Left kidney (tissue), 2 donors: Measurements from ENCODE around the gene NWD2. TPM values are rescaled to one million over a fixed set of nuclear protein-coding genes. Genes with fewer than 3 reads are reported as not detected.

Experiments
- DNase-seq: peaks from one replicate; pipeline ENCODE4 v3.0.0-alpha.2; 2013
- polyA plus RNA-seq: library from polyadenylated mRNA; unstranded; fragments of 120-200 nt; gene quantifications from one replicate; pipeline ENCODE4 v1.2.1, GENCODE V29; 2013; ENCODE audit not compliant: insufficient read length

The NWD2 gene
- polyA plus RNA-seq, 1 donor: 0.23 TPM

DNA sequence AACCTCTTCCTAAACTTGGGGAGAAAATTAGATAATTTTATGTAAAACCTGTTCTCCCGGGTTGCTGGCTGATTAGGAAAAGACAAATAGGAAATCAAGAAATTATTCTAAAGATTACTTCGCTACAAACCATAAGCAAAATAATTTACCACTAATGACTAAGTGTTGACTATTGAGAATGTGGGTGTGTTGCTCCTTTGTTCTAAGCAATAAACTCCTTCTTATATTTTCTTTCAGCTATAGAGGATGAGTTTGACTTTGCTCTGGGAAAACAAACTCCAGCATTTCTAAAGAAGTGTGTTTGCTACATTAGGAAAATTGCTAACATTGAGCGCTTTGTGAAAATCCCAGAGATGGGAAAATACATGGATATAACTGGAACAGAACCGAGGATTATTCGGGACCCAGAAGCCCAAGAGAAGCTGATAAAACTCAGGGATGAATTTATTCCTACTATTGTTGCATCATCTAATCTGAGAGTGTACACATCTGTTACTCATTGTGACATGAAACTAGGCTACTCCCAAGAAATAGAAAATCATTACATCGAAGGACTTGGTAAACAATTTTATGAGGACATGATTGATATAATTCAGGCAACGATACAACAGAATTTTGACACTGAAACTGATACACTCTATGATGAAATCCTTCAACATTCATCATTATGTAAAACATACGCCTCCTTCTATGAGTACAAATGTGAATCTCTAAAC, 194.2 kb downstream of the NWD2 start:
- DNase-seq: no peak

DNA sequence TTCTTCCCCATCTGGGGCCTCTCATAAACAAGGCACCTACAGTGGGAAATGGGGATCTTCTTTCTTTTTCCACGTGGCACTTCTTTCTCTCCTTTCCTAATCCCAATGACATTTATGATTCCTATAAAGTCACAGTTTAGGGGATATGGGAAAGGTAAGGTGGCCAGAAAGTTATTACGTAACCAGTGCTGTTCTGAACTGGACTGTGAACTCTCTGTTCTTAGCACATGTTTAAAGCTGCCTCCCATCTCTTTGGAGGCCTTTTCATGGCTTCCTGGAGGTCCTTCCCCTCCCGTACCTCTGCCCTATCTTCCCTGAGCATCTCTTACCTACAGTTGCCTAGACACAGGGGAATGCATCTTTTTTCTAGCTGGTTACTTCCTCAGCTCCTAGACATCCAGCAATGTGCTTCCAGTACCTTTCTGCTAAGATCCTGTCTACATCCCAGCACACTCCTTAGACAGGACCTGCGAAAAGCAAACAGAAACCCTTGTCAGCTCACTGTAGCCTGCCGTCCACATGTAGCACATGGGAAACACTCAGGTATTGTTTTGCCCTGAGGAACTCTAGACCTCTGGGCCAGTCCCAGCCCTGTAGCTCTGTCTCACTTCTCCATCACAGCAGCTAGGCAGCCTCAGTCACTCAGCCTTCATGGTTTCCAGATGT, 195.4 kb downstream of the NWD2 start:
- no peak for DNase-seq

DNA sequence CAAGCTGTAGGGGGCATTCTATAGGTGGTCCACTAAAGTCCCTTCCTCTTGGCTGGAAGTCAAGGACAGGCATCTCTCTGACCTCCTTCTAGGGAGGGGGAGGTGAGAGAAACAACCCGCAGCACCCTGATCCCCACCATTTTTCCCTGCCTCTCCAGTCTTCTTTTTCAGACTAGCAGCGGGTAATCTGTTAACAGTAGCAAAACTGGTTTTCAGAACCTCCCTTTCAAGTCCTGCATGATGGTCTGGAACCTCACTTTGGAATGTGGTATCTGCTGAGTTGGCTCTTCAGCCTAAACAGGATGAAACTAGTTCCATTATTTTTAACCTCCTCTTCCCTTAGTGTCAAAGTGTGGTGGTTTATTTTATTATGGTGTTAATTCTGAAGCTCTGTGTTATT, 196.0 kb downstream of the NWD2 start:
- DNase-seq: no peak

DNA sequence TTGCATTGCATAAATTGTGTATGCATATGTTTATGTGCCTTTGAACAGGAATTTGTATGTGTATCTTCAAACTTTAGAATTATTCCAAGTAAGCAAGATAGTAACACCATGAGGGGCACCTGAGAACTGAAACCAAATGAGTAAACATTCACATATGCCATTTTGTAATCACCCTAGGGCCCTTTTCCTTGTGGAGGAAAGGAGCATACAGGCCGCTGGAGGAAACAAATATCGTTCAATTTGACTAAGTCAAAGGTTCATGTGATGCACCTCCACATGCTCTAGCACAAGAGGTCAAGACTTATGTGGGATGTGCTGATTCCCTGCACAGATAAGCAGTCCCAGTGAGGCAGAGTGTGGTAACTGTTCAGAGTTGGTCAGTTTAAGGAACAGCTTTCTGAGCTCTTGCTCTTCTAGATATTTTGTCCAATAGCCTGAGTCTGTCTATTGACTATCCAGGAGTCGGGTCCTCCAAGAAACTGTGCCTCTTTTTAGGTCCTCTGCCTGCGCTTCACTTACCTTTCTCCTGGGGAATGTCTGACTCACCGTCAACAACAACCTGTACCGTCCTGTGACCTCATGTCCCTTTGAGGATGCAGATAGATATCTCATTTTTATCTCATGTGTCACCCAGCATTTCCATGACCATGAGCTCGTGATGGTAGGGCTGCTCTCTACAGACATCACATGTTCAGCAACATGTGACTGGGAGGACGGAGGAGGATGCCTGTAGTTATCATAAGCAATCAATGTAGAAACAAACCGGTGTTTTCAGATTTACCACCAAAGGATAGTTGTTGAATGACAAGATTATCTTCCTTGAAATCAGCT, 196.9 kb downstream of the NWD2 start:
- DNase-seq: no peak

DNA sequence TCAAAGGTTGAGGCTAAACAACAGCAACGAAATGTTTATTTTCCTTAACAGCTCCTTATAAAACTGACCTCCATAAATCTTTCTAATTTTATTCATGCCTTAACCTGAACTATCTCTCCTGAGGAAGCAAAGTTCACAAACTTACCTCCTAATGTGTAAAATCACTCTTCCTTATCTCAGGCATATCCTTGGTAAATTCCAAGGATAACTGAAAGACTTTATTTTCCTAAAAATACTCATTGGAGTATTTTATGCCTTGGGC, 197.4 kb downstream of the NWD2 start:
- DNase-seq: no peak

DNA sequence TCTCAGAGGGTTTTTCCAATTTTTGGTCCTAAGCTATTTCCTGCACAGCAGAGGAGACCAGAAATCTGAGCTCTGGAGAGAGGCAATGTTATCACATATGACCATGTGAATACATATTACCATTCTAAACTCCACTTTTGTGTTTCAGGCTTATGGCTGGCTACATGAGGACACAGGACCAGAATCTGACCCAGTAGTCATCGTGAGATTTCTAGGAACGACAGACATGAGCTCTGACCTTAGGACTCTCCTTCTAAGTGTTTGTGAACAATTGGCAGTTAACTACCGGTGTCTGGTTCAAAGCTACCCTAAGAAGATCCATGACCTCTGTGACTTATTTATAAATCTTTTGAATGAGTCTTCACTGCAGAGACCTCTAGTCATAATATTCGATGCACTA, 198.6 kb downstream of the NWD2 start:
- DNase-seq: no peak

DNA sequence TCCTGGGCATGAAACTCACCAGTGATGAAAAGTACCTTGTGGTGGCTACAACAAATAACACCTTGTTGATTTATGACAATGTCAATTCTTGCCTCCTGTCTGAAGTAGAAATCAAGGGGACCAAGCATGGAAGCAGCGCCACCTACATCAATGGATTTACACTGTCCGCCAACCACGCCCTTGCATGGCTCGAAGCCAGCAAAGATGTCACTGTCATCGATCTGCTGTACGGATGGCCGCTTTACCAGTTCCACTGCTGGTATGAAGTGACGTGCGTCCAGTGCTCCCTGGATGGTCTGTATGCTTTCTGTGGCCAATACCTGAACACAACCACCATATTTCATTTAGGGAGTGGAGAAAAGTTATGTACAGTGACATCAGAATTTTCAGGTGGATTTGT, 200.5 kb downstream of the NWD2 start:
- no peak for DNase-seq

DNA sequence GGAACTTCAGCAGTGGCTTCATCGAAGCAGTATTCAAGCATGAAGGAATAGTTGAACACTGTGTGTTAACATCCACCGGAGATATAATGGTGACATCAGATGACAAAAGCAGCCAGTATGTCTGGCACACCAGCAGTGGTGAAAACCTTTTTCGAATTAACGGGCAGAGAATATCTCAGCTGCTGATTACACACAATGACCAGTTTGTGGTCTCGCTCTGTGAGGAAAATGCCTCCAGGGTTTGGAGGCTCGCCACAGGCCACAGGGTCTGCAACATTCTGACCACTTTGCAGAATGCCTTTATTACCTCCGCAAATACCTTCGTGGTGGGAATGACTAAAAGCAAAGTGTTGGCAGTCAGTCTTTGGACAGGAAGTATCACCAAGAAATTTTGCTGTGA, 201.5 kb downstream of the NWD2 start:
- DNase-seq: no peak

DNA sequence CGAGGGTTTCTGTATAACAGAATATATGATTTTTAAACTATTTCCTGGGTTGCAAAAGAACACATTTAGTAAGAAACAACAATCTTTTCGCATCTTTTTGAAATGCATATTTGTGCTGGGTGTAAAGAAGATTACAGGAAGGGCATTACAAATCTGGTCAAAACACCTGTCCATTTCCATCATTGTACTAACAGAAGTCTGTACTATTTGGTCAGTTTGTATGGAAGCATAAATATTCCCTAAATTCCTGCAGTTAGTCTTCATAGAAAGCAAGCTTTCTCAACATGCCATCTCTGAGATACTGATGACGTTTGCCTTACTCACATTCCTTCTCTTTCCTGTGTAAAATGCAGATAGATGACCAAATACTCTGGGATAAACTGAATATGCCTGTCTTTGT, 203.3 kb downstream of the NWD2 start:
- no peak for DNase-seq

DNA sequence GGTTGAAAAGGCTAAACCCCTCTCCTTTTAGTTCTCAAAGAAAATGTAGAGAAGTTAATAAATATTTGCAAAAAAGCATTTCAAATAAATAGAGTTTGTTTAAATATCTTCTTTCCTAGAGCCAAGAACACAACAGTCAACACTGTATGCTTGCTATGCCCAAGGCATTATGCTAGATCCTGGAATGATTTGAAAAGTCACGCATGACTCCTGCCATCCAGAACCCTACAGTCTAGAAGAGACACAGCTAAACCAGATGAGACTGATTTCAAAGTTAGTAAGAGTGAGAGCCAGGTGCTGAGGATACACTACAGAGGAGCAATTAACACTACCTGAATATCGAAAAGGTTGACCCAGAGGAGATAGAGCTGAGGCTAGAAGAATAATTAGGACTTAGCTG, 205.8 kb downstream of the NWD2 start:
- DNase-seq: no peak

DNA sequence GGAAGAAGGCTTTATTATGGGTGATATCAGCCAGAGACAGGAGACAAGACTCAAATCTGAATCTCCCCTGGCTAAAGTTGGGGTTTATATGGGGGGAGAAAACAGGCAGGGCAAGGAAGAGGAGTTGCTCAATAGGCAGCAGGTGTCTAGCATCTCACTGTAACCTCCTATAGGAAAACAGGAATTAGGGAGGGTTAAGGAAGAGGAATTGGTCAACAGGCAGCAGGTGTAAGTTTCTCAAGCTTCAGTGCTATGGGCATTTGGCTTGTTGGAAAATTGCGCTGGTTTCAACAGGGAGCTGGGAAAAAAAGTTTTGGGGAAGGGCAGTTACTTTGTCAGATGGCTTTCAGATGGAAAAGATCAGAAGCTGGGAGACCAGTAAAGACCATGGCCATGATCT, 206.4 kb downstream of the NWD2 start:
- no peak for DNase-seq

DNA sequence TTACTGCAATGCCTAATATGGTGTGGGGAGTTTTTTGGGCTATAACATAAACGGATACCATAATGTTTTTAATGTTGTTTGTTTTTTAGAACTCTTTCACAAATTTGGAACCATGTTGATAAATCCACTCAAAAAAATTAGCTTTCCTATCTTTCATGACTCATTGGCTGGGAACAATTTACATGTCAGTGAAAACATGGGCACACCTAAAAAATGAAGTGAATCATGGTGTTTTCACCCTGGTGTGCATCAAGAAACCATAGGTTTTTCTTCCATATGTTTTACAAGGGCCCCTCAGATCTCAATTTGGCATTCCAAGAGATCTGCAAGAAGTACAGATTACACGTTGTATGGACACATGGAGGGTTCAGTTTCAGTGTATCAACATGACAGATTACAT, 207.1 kb downstream of the NWD2 start:
- DNase-seq: no peak

DNA sequence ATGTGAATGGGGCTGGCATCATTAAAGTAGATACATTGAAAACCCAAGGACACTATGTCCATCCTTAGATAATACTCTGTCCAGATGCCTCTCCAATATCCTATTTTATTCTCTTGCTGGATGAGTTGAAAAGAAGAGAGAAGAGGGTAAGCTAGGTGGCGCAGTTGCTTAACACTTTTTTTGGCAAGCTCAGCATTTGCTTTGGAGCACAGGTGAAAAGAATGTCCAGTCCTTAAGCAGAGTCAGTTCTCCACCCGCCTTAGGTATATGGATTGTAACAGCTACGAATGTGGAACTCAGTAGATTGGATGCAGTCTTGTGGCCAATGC, 208.4 kb downstream of the NWD2 start:
- peak; percentile 86 for DNase-seq

DNA sequence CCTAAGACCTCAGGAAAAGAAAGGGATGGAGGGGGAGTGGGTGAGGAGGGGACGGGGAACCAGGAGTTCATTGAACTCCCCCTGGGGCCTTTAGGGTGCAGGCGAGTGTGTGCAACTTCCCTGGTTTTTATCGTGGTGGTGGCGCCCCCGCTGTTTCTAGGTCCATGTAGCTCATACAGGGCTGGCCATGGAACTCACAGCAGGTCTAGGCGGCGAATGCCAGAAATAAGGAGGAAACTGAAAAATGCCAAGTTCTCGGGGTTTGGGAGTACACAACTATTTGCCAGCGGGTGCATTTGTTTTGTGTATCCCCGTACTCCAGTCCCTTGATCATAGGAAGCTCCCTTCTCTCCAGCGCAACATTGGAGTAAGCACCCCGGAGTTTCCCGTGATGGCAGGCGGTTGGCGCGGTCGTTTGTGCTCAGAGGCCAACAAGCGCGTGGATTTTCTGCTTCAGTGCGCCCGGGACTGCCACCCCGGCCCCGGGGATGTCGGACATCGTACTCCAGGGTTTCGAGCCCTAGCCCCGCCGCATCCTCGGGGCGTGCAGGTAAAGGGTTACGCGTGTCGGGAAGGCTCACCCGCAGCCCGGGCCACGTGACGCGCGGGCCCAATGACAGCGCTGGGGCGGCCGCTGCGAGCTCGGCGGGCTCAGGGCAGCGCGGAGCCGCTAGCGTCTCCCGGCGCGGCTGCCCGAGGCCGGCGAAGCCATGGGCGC, 208.9 kb downstream of the NWD2 start:
- DNase-seq: peak; percentile 51

DNA sequence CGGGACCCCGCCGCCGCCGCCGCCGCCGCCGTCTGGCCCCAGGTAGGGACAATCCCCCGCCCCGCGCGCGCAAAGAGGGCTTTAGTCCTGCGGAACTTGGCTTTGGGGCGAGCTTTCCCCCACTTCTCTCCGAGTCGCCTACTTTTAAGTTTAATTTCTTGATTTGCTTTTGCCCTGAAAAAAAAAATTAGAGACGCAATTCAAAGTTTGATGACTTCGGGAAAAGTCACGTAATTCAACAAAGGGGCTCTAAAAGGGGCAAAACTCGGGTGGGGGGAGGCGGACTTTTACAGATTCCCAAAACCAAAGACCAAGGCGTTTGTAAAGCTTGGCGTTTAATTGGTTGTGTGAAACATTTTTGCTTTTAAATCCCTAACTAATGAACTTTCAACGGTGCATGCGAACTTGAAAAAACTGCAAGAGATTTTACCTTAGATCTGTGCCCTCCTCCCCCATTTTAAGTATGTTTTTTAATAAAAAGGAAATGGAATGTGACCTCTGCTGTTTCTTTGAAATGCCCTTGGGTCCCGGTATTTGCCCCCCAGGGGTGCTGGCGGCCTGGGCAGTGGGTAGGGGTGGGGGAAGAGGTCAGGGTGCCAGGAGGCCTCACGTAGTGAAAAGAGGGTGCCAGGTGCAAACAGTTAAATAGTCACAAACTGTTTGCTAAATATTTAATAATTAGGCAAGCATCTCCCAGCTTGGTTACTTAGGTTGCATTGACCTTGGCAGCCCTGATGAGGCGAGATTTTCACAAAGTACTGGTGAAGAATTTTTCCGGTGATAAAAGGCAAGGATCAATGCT, 209.7 kb downstream of the NWD2 start:
- no peak for DNase-seq

DNA sequence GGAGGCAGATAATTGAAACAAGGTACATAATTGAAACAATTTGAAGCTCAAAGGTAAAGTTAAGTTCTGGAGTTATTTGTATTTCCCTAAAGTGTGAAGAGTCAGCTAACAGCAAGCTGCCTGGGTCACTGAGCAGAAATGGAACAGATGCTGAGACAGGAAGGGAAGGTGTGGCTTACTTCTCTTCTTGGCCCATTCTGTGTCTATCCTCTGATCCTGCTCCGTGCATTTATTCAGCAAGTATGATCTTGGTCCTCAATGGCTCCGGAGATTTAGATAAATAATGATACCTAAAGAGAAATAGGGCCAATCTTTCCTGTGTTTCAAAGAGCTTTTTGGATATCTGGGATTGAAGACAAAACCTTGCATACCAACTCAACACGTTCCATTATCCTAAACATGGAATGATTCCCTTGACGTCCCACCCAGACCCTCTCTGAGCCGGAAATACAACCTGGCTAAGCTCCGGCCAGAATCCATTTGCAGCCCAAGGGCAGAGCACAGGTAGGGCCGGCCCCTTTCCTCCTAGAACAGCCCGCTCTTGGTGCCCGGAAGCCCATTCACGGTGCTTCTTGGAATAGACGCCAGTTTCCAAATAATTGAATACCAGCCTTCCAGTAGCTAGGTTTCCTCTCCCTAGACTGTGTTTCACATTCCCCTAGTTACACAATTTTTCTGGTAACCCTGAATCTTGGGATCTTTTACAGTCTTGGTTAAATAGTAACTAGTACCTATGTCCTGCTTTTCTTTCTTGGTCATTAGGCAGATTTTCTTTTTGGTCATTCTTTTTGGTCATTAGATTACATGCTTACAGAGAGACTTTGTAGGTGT, 211.0 kb downstream of the NWD2 start:
- DNase-seq: no peak

DNA sequence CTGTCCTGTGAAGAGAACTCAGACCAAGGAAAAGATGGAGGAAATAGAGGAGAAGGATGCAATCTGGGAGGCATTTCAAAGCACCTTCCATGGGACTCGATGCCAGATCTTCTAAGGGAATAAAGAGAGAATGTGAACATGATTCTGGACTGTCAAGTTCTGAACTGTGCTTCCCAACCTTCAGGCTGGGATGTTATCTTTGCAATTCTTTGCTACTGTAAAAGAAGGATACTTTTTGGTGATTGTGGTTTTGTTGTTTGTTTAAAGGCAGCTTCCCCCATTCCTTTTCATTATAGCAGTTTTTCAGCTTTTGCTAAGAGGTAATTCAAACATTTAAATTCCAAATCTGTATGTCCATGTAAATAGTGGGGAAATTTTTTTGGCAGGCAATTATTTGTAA, 217.3 kb downstream of the NWD2 start:
- no peak for DNase-seq

DNA sequence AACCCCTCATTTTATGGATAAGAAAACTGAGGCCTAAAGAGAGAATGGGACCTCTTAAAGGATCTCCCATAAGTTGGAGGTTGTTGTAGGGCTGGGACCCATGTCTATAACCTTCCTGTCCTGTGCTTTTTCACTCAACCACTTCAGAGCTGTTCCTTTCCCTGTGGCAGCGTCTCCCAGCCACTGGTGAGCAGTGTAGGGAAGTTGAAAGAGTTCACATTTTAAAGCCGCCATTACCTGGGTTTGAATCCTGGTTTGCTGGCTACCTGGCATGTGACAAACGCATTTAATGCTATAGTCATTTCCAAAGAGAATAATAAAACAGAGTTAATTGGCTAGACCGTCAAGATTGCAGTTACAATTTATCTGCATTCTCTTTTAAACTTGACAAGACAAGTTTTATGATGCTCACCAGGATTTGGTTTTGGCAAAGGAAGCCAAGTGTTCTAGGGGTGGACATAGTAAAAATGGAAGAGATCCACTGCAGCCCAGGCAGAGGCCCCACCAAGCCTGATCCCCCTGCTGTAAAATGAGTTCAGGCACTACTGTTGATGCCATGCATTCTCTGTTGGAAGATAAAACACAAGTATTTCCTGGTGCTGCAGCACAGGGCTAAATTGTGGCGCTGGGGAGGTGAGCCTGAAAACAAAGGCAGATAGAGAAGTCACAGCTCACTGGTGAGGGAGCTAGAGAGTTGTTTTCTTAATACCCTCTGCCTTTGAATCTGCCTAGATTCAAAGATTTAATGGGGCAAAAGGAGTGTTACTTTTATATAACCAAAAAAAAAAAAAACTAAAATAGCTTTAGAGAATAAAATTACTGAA, 218.7 kb downstream of the NWD2 start:
- no peak for DNase-seq

DNA sequence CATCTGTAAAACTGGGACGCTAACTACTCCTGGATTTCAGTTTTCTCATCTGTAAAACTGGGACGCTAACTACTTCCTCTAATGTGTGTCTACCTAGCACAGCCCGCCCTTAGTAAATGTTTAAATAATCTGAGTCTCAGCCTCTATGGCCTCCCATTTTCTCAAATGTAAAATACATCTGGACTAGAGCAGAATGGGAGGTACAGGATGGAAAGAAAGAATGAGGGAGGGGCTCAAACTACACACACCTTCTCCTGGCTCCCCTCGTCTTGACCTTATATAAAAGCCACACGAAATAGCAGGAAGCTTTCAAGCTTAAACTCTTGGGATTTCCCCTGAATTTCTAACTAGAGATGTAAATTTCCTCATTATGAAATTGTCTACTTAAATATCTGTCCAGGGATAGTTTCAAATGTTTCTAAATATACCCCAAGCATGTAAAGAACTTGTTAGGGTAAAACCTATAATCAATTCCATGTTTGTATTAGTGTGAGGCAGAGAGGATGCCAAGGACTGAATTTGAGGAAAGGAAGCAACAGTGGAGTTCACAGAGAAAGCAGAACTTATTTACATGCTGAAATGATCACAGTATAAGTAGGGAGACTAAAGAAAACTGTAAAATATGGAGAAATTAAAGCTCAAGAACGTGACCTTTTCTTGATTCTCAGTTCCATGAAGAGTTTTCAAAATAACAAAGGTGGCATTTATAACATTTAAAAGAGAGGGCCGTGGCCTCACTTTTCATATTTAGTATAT, 220.0 kb downstream of the NWD2 start:
- no peak for DNase-seq

DNA sequence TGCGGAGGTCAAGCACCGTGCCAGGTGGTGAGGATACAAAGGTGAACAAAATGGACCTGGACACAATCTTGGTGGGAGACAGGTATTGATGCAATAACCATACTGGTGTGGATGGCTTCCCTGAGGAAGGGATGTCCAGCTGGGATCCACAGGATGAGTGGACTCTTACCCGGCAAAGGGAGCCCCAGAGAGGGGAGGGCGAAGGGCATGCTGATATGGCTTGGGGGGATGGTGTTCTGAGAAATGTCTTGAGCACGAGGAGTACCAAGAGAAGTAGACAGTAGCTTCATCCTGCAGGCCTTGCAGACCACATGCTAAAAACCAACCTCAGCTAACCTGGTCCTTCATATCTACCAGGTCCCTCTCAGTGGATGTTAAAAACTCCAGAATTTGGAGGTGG, 220.8 kb downstream of the NWD2 start:
- no peak for DNase-seq
